PC-3 (cell line): ENCODE data around the gene ERGIC1. TPM values are rescaled to one million over a fixed set of nuclear protein-coding genes. Genes with fewer than 3 reads are reported as not detected.
A peak's percentile ranks its signal among the peaks of the same experiment; 100 is the strongest.

ENCODE experiments used
- ATAC-seq: fragments of 200-7000 bp; cut with Tn5 transposase; 2 replicates; pipeline ENCODE4 v1.9.1; 2020; ENCODE audit warnings: mild to moderate bottlenecking, moderate library complexity
- BruUV-seq: library from RNA; stranded (reverse); fragments of 400-500 nt; replicated peaks from 2 replicates; lab custom pipeline; 2021; lab: Mats Ljungman, UMichigan
- CTCF ChIA-PET: fragments of 300-600 bp; sonication (Branson Sonifier 250); formaldehyde crosslinking; loops from one replicate; lab custom pipeline; 2022; ENCODE audit warnings: antibody characterized with exemption; lab: Charles Lee
- POLR2A ChIA-PET: fragments of 300-600 bp; sonication (Branson Sonifier 250); formaldehyde crosslinking; loops from one replicate; lab custom pipeline; 2022; ENCODE audit warnings: antibody characterized with exemption; ENCODE audit not compliant: unreplicated experiment; lab: Charles Lee
- DNase-seq: peaks from one replicate; pipeline ENCODE4 v3.0.0-alpha.2; 2015
- H2AFZ ChIP-seq: fragments of 300-600 bp; sonication (generic); 2 replicates; pipeline ENCODE4 v1.6.0; 2016; ENCODE audit warnings: antibody characterized with exemption, low read length
- H3F3A ChIP-seq: fragments of 300-600 bp; sonication (generic); one replicate; pipeline ENCODE4 v1.6.0; 2017; ENCODE audit warnings: antibody characterized with exemption, low read length, control low read depth, mild to moderate bottlenecking; ENCODE audit not compliant: unreplicated experiment
- H3K27ac ChIP-seq: fragments of 300-600 bp; sonication (generic); 2 replicates; pipeline ENCODE4 v1.5.1; 2016; ENCODE audit warnings: mild to moderate bottlenecking, low read length
- H3K27me3 ChIP-seq: fragments of 300-600 bp; sonication (generic); 2 replicates; pipeline ENCODE4 v1.6.1; 2016; ENCODE audit warnings: low read length, mixed read lengths
- H3K36me3 ChIP-seq: fragments of 300-600 bp; sonication (generic); 2 replicates; pipeline ENCODE4 v1.6.1; 2016; ENCODE audit warnings: low read depth, mixed run types, low read length, mixed read lengths
- H3K4me1 ChIP-seq: fragments of 300-600 bp; sonication (generic); 2 replicates; pipeline ENCODE4 v1.5.1; 2016; ENCODE audit warnings: low read length; ENCODE audit not compliant: insufficient read depth
- H3K4me2 ChIP-seq: fragments of 300-600 bp; sonication (generic); 2 replicates; pipeline ENCODE4 v1.6.0; 2016; ENCODE audit warnings: low read length
- H3K4me3 ChIP-seq: fragments of 300-600 bp; sonication (generic); 2 replicates; pipeline ENCODE4 v1.5.1; 2016; ENCODE audit warnings: mild to moderate bottlenecking, low read length, mixed read lengths
- H3K79me2 ChIP-seq: fragments of 300-600 bp; sonication (generic); 2 replicates; pipeline ENCODE4 v1.6.1; 2017; ENCODE audit warnings: low read length, mixed read lengths
- H3K9ac ChIP-seq: fragments of 300-600 bp; sonication (generic); 2 replicates; pipeline ENCODE4 v1.6.0; 2016; ENCODE audit warnings: mild to moderate bottlenecking, low read length
- H3K9me2 ChIP-seq: fragments of 300-600 bp; sonication (generic); replicated peaks from 2 replicates; pipeline ENCODE4 v1.6.1; 2016; ENCODE audit warnings: mixed run types, low read length, mixed read lengths
- H3K9me3 ChIP-seq: fragments of 300-600 bp; sonication (generic); 2 replicates; pipeline ENCODE4 v1.6.1; 2016; ENCODE audit warnings: low read length, mixed read lengths
- H4K20me1 ChIP-seq: fragments of 300-600 bp; sonication (generic); 2 replicates; pipeline ENCODE4 v1.6.1; 2016; ENCODE audit warnings: low read length, mixed read lengths
- EZH2 ChIP-seq: fragments of 300-600 bp; sonication (generic); IDR thresholded peaks from one replicate; pipeline ENCODE4 v1.6.1; 2017; ENCODE audit warnings: antibody characterized with exemption, mild to moderate bottlenecking, low read length; ENCODE audit not compliant: unreplicated experiment
- EZH2phosphoT487 ChIP-seq: fragments of 300-600 bp; sonication (generic); IDR thresholded peaks from 2 replicates; pipeline ENCODE4 v1.6.1; 2018; ENCODE audit warnings: mild to moderate bottlenecking, antibody characterized with exemption, low read length, borderline replicate concordance
- intact Hi-C: fragments of 100-400 bp; cut with micrococcal nuclease; formaldehyde crosslinking; loops from 2 replicates; pipeline ENCODE4 v1.9.0; 2023
- total RNA-seq: library from RNA; depleted of rRNA; stranded (reverse); fragments of >200 nt; gene quantifications from 2 replicates; pipeline ENCODE4 v1.2.3, GENCODE V29; 2014
- TF ChIP-seq, protein P1 (sequence below): fragments of 300-600 bp; sonication (generic); conservative IDR thresholded peaks from 2 replicates; pipeline ENCODE4 v1.5.1; 2017; ENCODE audit warnings: antibody characterized with exemption, low read depth, mild to moderate bottlenecking, low read length

The ERGIC1 gene
- total RNA-seq, 1 experiment from 2014 or later: 148 TPM

DNA sequence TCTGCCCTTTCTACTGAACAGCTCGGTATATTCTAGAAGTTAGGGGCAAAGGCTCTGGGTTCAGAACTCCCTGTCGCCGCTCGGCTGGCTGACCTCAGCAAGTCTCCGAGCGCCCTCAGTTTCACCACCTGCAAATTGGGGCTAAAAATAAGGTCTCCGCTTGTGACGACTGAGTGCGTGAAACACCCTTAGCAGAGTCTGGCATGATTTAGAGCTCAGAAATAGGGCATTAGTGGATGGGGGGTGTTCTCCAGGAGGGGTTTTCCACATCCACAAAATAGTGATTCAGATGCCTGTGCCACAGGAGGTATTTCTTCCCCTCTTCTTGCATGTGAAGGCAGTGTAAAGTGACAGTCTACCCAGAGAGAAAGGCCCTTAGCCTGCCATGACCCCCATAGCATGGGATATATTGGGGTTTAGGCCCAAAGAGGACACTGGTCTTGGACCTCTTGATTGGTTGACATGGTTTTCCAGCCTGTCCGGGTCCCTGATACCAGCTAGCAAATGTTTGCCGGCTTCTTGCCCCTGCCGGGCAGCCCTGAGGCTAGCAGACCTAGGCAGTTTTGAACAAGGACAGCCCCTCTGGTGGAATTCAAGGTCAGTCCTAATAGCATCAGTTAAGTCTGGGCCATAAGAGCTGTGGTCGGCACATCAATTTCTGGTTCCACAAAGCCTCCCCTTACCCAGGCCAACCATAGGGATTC, 1.4 kb downstream of the ERGIC1 start:
- peak overlapping the region; percentile 92 for H3K4me3 ChIP-seq
- intact Hi-C loops: loop anchor here (1.0 kb wide), 1 partner anchor 63 kb away; no protein-coding TSS in a partner anchor
- no peaks in the 10 kb centered on the region for H3K9me2 ChIP-seq
- H3K4me2 ChIP-seq: peak overlapping the region; percentile 81
- TF ChIP-seq, protein P1, sequence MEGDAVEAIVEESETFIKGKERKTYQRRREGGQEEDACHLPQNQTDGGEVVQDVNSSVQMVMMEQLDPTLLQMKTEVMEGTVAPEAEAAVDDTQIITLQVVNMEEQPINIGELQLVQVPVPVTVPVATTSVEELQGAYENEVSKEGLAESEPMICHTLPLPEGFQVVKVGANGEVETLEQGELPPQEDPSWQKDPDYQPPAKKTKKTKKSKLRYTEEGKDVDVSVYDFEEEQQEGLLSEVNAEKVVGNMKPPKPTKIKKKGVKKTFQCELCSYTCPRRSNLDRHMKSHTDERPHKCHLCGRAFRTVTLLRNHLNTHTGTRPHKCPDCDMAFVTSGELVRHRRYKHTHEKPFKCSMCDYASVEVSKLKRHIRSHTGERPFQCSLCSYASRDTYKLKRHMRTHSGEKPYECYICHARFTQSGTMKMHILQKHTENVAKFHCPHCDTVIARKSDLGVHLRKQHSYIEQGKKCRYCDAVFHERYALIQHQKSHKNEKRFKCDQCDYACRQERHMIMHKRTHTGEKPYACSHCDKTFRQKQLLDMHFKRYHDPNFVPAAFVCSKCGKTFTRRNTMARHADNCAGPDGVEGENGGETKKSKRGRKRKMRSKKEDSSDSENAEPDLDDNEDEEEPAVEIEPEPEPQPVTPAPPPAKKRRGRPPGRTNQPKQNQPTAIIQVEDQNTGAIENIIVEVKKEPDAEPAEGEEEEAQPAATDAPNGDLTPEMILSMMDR: no peak
- TF ChIP-seq EZH2 (no peak), EZH2phosphoT487 (no peak)
- ChIA-PET POLR2A (interaction anchor here (0.8 kb wide), 1 partner anchor 63 kb away, joined by 3 read pairs; no protein-coding TSS in a partner anchor), CTCF (interaction anchor here (0.5 to 0.7 kb wide), 2 partner anchors 71 to 94 kb away, joined by 3 read pairs; no protein-coding TSS in a partner anchor)
- H3K36me3 ChIP-seq: no peaks in the 10 kb centered on the region
- no peak for DNase-seq
- no peaks in the 10 kb centered on the region for H3K27me3 ChIP-seq
- H4K20me1 ChIP-seq: no peaks in the 10 kb centered on the region
- no peaks in the 10 kb centered on the region for H3K9me3 ChIP-seq
- H2AFZ ChIP-seq: no peak overlapping the region
- H3K79me2 ChIP-seq: peaks cover 60% of the 10 kb centered on the region
- peak overlapping the region; percentile 94 for H3K9ac ChIP-seq
- no peak for ATAC-seq
- TSS peak; percentile 33 for BruUV-seq
- H3K27ac ChIP-seq: peak overlapping the region; percentile 61
- H3F3A ChIP-seq: no peaks in the 10 kb centered on the region
- peaks cover 23% of the 10 kb centered on the region for H3K4me1 ChIP-seq

DNA sequence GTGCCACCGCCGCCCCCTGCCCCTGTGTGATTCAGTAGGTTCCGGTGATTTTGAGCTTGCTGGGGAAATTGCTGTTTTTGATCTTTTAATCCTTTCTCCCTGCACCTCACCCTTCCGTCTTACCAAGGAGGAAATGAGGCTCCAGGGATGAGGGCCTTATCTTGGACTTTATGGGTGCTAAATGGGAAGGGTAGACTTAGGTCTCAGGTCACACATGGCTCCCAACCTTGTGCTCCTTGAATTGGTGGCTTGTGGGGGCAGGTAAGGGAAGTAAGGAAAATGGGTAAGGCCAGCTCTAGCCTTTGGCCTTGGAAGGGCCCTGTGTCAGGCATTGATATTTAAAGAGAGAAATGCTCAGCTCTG, 1.9 kb downstream of the ERGIC1 start:
- Histone ChIP-seq H3F3A (no peaks in the 10 kb centered on the region), H3K9ac (no peak overlapping the region), H3K27me3 (no peaks in the 10 kb centered on the region), H3K4me3 (peak overlapping the region; percentile 92; the same call in 1 of the 2 replicates), H2AFZ (no peak overlapping the region), H3K9me2 (no peaks in the 10 kb centered on the region), H4K20me1 (no peaks in the 10 kb centered on the region), H3K4me2 (peak overlapping the region; percentile 81), H3K36me3 (no peaks in the 10 kb centered on the region), H3K27ac (no peak overlapping the region), H3K4me1 (peaks cover 18% of the 10 kb centered on the region), H3K9me3 (no peaks in the 10 kb centered on the region), H3K79me2 (peaks cover 65% of the 10 kb centered on the region)
- BruUV-seq: no TSS peak
- intact Hi-C loops: loop anchor here (1.0 kb wide), 1 partner anchor 64 kb away; no protein-coding TSS in a partner anchor
- DNase-seq: no peak
- no peak for ATAC-seq
- POLR2A ChIA-PET: interaction anchor here (0.8 kb wide), 1 partner anchor 64 kb away, joined by 3 read pairs; no protein-coding TSS in a partner anchor
- TF ChIP-seq EZH2phosphoT487: no peak
- TF ChIP-seq, protein P1: no peak
- TF ChIP-seq EZH2: no peak
- CTCF ChIA-PET: interaction anchor here (0.5 kb wide), 1 partner anchor 71 kb away, joined by 3 read pairs; no protein-coding TSS in a partner anchor

DNA sequence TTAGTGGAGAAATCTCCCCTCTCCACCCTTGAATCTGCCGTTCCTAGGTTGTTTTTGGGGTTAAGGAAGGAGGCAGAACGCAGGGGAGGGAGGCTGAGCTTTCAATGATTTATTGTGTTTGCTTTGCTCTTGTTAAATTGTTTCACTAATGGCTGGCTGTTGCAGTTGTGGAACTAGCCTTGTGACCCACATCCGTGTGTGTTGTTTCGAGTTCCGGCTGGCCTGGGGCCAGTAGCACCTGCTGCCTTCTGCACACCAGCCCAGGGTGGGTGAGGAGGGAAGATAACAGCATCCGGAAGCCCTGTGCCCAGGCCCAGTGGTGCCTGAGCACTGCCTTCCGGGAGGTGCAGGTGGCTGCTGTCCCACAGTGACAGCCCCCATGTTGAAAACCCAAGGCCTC, 3.6 kb downstream of the ERGIC1 start:
- DNase-seq (peak; percentile 40), ATAC-seq (peak; percentile 27)
- H3K27ac ChIP-seq: peak overlapping the region; percentile 40
- no peak overlapping the region for H3K9ac ChIP-seq
- no peaks in the 10 kb centered on the region for H4K20me1 ChIP-seq
- BruUV-seq: no TSS peak
- no peaks in the 10 kb centered on the region for H3K9me2 ChIP-seq
- H3K4me1 ChIP-seq: peaks cover 15% of the 10 kb centered on the region
- H3K9me3 ChIP-seq: no peaks in the 10 kb centered on the region
- H3K79me2 ChIP-seq: peaks cover 82% of the 10 kb centered on the region
- no peak for TF ChIP-seq EZH2phosphoT487
- no peak for TF ChIP-seq EZH2
- TF ChIP-seq, protein P1: no peak
- no peak overlapping the region for H3K4me2 ChIP-seq
- no peak overlapping the region for H2AFZ ChIP-seq
- no peak overlapping the region for H3K4me3 ChIP-seq
- ChIA-PET CTCF (no interaction called here), POLR2A (no interaction called here)
- H3K36me3 ChIP-seq: peaks cover 3% of the 10 kb centered on the region; the same call in 1 of the 2 replicates
- H3F3A ChIP-seq: no peaks in the 10 kb centered on the region
- no peaks in the 10 kb centered on the region for H3K27me3 ChIP-seq
- intact Hi-C loops: no loop called here
